Measurements from ENCODE around the gene RAD51B.

DNA sequence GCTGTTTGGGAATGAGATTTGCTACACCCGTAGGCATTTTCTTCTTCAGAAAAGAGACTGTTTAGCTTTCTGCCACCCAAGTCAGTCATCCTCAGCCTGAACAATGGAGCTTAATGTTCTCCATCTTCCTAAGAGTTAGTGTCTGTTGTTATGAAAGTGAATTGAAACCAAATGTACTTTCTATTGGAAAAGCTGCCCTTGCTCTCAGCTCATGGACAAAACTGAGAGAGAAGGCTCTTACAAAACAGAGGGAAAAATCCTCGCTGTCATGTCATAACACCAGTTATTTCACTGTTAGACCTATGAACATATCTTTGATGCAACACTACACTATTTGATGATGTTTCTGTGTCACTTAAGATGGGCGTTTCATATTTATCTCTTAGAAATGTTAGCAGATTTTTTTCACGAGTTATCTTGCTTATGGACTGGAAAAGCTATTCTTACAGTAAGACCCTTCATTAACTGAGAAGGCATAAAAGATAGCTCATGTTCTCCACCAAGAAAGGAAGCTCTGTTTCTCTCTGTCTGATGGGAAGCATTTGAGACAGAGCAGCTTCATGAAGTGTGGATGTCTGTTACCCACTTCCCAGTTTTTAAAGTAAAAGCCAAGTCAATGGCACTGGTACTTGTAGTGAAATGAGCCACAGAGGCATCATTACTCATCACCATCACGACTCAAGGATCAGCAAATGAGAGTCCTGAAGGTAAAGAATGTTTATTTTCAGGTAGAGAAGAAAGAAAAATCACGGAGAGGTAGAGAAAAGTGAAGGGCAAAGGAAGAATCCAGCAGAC is 489.3 kb downstream of the RAD51B start:
- TF ChIP-seq, protein P1, sequence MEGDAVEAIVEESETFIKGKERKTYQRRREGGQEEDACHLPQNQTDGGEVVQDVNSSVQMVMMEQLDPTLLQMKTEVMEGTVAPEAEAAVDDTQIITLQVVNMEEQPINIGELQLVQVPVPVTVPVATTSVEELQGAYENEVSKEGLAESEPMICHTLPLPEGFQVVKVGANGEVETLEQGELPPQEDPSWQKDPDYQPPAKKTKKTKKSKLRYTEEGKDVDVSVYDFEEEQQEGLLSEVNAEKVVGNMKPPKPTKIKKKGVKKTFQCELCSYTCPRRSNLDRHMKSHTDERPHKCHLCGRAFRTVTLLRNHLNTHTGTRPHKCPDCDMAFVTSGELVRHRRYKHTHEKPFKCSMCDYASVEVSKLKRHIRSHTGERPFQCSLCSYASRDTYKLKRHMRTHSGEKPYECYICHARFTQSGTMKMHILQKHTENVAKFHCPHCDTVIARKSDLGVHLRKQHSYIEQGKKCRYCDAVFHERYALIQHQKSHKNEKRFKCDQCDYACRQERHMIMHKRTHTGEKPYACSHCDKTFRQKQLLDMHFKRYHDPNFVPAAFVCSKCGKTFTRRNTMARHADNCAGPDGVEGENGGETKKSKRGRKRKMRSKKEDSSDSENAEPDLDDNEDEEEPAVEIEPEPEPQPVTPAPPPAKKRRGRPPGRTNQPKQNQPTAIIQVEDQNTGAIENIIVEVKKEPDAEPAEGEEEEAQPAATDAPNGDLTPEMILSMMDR (conservative IDR thresholded peaks at IDR 0.05) = no peak
- TF ChIP-seq ZFX (IDR thresholded peaks at IDR 0.05) = no peak

Measured in C4-2B (cell line).